HG02870 (cell line): ENCODE measurements around the gene ZFP36.
A peak's percentile ranks its signal among the peaks of the same experiment; 100 is the strongest.

ENCODE experiments used
- ATAC-seq: cut with Tn5 transposase; IDR thresholded peaks from one replicate; pipeline ENCODE4 v1.9.1; 2021; ENCODE audit warnings: mild to moderate bottlenecking, moderate library complexity; ENCODE audit not compliant: unreplicated experiment

Gene ZFP36

GRCh38 chr19:39382991-39383828, 23.4 kb upstream of the ZFP36 start:
- no peak for ATAC-seq

GRCh38 chr19:39384839-39385568, 21.6 kb upstream of the ZFP36 start:
- no peak for ATAC-seq

GRCh38 chr19:39385629-39386411, 20.8 kb upstream of the ZFP36 start:
- ATAC-seq: no peak

GRCh38 chr19:39386557-39386956, 20.1 kb upstream of the ZFP36 start:
- ATAC-seq: no peak

GRCh38 chr19:39388657-39389056, 18.0 kb upstream of the ZFP36 start:
- ATAC-seq: no peak

GRCh38 chr19:39389631-39390414, 16.8 kb upstream of the ZFP36 start:
- ATAC-seq: no peak

GRCh38 chr19:39390451-39390750, 16.2 kb upstream of the ZFP36 start:
- no peak for ATAC-seq

GRCh38 chr19:39390751-39391437, 15.8 kb upstream of the ZFP36 start, which contains the start of the genes MED29 and PAF1:
Gene MED29, plus strand, starts transcription at chr19:39391378. Its CDS starts 45 bp downstream, at chr19:39391423.
Gene PAF1, minus strand, starts transcription at chr19:39391106. Its CDS starts 242 bp downstream, at chr19:39390864.
- ATAC-seq: peak; percentile 92

- peak; percentile 41 for ATAC-seq
Observed at GRCh38 chr19:39397360-39398296, 9.0 kb upstream of the ZFP36 start.

- no peak for ATAC-seq
Observed at GRCh38 chr19:39398297-39398864, 8.3 kb upstream of the ZFP36 start.

- ATAC-seq: no peak
Observed at GRCh38 chr19:39399668-39400050, 7.0 kb upstream of the ZFP36 start.

GRCh38 chr19:39400061-39400460, 6.6 kb upstream of the ZFP36 start:
- no peak for ATAC-seq

GRCh38 chr19:39401070-39401548, 5.5 kb upstream of the ZFP36 start:
- no peak for ATAC-seq

- ATAC-seq: no peak
Observed at GRCh38 chr19:39401549-39402345, 4.9 kb upstream of the ZFP36 start.

GRCh38 chr19:39402346-39403300, 4.0 kb upstream of the ZFP36 start:
- ATAC-seq: peak; percentile 24
